Left kidney (tissue), 2 donors: ENCODE results near the gene CAMTA1. TPM values are rescaled to one million over a fixed set of nuclear protein-coding genes. Genes with fewer than 3 reads are reported as not detected.

Experiments
- DNase-seq: peaks from one replicate; pipeline ENCODE4 v3.0.0-alpha.2; 2013
- polyA plus RNA-seq: library from polyadenylated mRNA; unstranded; fragments of 120-200 nt; gene quantifications from one replicate; pipeline ENCODE4 v1.2.1, GENCODE V29; 2013; ENCODE audit not compliant: insufficient read length

Gene CAMTA1
- polyA plus RNA-seq, 1 donor: 88.8 TPM

DNA sequence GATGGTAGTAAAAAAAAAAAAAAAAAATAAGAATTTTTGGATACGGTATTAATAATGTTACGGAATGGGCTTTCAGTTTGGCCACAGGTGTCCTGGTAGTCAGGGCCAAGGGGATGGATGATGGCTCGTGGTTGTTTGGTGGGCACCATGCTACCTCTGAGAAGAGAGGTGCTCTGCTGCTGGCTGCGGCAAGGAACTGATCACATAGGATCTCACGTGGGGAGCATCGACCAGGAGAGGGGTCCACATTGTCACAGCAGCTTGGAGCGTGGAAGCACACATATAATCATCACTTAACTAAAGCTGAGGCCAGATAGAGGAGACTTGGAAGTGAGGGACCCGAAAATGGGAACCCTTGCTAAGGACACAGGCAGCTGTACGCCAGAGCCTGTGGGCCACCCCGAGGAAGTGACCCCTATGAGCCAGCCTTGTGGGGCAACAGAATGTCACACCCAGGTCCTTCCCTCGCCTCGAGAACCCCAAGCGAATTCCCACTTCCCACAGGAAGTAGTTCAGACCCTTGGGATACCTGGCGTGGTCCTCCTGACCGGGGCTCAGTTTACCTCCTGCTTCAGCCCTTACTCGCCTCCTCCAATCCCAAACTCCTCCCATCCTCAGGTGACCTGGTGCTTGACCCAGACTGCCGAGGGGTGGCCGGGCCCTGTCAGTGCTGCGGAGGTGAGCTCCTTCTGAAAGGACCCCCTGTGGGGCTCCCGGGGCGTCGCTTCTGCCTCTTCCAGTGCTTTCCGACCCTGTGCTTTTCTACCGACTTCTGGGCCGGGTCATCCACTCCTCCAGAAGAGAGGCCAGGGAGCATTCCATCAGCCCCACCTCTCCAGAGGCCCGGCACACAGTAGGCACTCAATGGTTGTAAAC lies 222.0 kb downstream of the CAMTA1 start:
- no peak for DNase-seq

DNA sequence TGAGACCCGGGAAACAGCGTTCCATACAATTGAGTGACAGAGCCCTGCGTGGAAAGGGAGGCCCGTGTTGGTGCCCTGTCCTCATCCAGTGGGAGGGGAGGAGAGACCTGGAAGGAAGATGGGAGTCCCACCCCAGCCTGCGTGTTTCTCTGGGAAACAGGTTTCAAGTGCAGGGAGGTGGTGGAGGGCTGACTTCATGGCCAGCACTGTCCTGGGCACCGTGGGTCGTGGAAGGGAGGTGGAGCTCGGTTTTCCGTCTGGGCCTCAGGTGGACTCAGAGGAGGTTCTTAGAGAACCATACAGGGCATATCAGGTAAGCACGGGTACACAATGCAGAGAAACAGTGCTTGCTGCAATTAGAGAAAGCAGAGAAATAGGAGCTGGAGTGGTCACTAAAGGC lies 222.6 kb downstream of the CAMTA1 start:
- no peak for DNase-seq

DNA sequence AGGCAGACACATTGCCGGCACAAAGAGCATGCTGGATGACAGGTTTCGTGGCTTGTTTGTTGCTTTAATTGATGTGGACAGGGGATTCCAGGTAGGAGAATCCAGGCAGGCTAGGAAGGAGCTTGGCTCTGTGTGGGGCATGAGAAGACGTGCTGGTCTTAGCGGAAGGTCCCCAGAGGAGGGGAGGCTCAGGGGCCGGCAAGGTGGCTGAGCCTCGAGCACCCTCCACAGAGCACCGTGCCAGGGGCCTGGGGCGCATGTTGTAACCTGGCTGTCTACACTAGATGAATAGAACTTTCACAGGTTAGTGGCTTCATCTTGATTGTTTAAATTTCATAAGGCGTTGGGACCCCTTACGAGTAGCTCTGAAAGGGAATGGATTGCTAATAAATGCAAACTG lies 223.1 kb downstream of the CAMTA1 start:
- DNase-seq: no peak

DNA sequence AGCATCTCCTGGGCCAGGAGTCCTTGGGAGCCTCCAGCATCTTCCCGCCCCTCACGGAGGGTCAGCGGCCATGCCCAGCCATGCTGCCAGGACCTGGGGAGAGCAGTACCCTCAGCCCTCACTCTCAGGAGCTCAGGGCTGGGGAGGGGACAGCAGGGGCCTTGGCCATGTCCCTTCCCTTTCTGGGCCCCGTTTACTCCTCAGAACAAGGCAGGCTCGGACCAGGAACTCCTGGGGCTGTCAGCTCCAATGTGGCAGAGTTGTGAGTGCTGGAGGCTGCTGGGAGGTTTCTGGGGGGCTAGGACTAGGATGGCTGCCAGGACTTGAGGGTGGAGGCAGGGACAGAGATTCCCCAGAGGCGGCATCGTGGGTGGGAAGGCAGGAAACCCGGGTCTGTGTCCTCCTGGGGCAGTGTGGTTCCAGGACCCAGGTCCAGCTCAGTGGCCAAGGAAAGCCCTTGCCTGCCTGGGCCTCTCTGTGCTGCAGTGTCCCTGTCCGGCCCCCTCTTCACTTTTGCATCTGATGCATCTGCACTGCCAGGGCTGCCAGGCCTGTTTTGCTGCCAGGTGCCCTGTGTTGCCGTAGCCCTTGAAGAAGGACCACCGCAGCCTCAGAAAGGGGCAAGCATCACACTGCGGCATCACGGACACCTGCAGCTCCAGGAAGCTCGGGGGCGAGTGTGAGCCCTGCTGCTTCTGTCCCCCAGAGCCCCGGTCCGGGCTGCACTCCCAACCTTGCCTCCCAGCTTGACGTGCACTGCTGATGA lies 223.9 kb downstream of the CAMTA1 start:
- DNase-seq: no peak

DNA sequence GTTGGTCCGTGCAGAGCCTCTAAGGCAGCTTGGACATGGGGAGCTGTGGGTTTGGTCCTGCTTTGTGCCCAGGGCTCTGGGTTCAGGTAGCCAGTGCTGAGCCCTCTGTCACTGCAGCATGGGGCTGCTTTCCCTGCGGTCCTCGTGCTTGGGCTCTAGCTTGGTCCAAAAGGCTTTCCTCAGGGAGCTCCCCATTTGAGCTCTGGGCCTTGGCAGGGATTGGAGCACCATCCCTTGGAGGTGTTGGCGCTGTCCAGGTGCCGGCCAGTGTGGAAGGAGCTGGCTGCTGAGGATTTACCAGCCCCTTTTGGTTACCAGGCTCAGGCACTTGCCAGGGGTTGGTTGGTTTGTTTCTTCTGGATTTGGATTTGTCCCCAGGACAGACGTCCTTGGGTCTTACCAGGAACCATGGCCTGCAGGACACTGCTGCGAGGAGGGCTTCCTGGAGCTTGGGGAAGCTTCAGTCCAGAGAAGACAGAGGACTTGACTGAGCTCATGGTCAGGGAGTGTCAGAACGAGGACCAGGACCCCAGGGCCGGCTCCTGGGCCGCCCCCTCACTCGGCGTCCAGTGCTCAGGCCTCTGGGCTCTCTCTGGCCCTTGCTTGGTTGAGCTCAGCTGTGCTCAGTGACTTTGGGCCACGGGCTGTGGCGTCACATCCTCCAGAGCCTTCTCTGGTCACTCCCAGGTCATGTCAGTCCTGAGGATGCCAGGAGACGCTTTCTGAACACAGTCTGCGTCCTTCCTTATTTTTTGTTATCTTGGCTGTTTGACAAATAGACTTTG lies 224.7 kb downstream of the CAMTA1 start:
- DNase-seq: no peak

DNA sequence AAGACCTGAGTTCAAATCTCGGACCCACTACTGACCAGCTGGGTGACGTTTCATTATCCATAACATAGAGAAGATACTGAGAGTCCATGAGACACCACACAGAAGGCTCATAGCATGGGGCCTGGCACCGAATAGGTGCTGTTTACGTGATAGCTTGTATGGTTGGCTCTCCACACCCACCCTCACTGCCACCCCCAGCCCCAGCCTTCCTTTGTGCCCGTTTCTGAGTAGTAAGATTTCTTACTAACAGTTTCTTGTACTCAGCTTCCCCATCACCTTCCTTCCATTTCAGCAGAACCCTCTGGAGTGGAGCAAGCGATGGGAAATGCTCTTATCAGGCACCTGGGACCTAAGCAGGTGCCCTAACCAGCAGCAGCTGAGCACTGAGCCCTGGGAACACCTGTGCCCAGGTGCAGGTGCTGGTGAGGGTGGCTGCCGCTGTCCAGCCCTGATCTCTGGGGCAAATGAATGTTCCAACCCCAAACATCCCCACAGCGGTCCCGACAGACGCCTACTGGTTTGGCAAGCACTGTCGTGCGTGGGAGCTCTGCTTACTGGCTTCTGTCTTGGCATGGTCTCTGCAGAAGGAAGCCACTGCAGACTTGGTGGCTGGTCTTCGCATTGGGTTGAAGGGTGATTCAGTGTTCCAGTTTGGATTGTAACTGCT lies 225.4 kb downstream of the CAMTA1 start:
- DNase-seq: no peak

DNA sequence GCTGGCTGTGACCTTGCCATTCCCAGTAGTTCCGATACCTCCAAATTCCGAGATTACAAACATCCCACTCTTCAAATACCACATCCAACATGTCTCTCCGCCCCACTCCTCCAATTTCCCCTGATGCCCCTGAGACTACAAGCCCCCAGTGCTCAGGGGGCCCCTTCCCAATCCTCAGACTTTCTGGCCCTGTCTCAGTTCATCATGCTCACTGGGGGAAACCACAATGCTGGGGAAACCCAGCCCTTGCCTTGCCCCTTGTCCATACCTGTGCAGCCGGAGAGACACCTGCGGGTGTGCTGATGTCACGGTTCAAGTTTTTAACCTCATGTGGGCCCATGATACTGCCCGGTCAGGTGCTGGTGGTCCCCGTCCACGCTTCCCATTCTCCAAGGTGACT lies 226.6 kb downstream of the CAMTA1 start:
- DNase-seq: no peak

DNA sequence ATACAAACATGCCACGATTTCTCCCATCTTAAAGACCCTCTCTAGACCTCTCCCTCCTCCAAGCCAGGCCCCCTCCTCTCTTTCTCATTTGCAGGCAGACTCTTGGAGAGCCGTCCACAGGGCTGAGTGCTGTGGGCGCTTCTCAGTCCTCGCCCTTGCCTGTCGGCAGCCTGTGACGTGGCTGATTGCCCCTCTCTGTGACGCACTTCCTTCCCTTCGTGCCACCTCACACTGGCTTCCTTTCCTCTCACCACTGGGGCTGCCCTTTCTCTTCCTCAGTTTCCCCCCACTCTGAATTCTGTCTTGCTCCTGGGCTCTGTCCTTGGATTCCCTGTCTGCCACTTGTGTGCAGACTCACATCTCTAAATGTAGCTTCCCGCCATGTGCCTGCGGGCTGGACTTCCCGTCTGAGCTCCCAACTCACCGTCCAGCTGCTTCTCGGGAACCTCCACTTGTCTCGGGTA lies 227.2 kb downstream of the CAMTA1 start:
- no peak for DNase-seq

DNA sequence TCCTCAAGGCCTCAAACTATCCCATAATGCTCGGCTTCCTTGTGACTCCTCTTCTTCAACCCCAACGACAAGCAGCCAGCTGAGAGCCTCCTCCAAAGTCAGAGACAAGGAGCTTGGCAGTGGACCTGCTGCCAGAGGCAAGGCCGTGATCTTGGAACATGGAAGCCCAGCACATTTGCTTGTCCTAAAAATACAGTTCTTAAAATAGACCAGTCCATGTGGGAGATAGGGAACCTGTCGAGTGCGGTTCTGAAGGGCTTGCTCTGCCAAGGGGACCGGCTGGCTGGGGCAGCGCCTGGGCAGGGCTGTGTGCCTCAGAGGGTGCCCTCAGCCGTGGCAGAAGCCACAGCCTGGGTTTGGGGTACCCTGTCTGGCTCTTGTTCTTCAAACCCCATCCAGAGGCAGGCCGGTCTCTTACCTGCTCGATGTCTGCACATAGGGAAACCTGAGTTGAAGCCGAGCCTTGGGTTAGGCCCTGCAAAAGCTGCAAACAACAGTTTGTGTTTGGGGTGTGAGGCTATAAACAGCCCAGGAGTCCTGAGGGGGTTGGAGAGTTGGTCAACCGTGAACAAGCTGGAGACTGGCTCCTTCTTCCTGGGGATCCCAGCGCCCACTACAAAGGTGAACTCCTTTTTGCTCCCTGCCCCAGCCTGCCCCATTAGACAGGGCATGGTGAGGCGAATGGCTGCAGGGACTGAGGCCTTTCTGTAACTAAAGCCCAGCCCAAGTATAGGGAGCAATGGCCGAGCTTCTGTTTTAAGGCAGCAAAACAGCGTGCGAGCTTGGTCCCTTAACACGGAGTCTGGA lies 228.8 kb downstream of the CAMTA1 start:
- DNase-seq: no peak

DNA sequence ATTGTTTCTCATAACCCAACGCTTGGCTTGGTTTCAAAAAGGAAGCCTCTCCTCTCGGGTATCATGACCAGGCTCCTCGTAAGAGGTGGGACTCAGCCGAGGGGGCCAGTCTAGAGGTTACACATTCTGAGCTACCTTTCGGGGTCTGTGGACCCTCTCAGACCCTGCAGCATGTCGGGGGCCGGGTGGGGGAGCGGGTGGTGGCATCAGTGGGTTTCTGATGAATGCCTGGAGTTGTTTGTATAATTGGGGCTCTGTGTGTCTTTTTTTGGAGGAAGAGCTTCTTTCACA lies 229.3 kb downstream of the CAMTA1 start:
- DNase-seq: no peak

DNA sequence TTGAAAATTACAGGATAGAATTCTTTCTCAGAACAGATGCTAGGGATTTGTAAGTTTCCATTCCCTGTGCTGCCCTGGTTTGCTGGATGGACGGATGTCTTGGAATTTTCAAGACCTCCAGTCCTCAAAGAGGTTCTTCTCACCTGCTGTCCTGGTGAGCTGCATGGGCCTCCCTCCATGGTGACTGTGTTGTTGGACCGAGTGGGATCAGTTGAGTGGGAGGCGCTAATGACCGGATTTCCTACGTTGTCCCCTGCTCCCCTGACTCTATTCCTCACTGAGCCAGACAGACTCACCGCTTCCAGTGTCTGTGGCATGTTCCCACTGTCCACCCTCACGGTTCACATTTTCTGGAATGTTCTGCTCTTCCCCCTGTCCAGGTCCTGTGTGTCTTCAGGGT lies 229.8 kb downstream of the CAMTA1 start:
- DNase-seq: no peak

DNA sequence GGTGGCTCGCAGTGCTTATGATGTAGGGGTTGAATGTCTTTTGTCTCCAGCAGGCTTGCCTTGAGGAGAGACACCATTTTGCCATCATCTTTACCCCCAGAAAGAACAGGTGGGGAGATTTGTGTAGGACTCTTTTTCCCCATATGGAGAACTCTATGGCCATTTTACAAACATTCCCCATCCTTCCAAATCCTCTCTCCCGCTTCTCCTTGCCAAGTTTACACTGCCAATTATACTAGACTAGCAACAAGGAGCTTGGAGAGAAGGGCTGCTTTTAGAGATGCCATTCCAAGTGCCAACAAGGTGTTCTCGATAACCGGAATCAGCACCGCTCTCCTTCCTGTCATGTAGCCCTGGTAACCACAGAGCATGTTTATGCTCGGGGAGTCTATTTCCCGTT lies 233.1 kb downstream of the CAMTA1 start:
- no peak for DNase-seq

DNA sequence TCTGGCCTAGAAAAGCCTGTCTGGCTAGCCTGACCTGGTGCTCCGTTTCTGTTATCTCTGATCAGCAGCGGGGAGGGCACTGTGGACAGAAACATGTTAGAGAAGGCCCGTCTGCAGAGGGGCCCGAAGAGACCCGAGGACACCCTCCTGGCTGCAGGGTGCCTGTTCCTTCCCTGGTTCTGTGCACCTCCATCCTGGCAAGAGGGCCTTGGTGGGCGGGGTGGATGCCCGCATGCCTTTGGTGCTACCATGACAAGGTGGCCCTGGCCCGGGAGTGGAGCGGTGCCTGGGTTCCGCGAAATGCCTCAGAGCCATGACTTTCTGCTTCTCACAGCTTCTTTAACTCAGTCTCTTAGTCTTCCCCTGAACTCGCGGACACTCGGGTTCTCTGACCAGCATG lies 233.6 kb downstream of the CAMTA1 start:
- DNase-seq: no peak

DNA sequence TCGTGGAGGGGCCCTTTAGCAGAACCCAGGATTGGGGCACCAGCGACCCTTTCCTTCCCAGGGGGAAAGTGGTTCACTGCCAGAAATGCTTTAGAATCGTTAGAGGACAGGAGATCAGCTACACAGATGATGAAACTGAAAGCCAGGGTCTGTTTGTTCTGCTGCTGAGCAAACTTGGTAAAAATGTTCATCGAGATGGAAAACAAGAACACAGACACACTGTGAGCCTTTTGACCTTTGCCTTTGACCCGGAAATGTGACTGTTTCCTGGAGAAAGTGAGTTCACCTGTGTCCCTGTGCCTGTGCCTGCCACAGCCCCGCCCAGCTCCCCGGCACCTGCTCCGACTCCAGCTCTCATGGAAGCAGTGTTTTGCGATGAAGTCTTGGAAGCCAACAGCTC lies 234.3 kb downstream of the CAMTA1 start:
- no peak for DNase-seq

DNA sequence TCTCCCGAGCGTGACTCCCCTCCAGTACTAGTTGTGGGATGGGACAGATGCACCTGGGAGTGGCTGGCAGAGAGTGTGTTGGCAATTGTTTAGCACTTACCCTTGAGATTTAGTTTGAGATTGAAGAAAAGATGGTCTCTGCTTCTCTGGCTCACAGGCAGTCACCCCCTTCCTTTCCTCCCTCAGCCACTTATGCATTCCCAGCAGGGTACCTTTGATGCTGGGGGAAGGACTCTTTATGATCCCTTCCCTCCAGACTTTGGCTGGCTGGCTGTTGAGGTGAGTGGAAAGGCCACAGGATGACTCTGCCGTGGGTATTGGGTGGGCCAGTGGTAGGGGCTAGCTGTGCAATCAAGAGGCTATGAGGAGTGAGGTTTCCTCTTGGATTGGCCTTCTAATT lies 236.8 kb downstream of the CAMTA1 start:
- no peak for DNase-seq

DNA sequence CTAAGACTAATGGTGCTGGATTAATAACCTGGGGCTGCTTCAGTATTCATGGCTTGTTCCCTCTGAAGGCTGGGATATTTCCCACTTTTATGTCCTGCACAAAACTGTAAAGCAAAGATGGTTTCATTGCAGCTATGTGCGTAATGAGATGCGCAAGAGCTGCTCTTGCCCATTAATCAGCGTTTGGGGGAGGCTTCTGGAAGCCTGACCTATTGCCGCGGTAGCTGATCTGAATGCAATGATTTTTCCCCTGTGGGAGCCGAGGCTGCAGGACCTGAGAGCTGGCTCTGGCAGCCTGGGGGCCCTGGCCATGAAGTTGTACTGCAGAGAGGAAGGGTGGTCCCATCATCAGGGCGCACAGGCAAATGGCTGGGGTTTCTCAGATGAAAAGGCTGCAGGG lies 239.8 kb downstream of the CAMTA1 start:
- no peak for DNase-seq

DNA sequence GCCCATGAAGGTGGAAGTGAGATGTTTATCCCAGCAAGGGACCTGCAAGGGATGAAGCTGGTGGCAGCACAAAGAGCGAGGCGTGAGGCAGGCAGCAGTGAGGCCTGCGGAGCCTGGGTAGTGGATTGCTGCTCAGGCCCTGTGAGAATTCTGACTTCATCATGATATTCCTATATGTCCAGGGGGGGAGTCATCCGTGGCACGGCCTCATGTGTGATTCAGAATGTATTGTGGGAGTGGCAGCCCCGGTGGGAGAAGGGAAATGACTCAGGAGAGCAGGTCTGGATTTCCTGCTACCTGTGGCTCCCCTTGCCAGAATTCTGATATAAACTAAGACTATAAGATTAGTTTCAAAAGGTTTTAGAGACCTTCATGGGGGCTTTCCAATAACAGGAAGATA lies 240.9 kb downstream of the CAMTA1 start:
- DNase-seq: no peak

DNA sequence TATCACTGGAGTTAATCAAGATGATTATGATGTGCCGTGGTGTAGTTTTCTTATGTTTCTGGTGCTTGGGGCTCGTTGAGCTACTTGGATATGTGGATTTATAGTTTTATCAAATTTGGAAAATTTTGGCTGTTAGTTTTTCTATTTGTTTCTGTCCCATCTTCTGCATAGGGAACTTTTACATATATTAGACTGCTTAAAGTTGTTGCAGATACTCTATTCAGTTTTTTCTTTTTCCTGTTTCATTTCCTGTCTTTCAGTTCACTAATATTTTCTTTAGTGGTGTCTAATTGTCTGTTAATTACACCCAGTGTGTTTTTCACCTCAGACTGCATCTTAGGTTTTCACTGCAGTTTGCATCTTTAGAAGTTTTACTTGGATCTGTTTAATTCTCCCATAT lies 247.7 kb downstream of the CAMTA1 start:
- DNase-seq: no peak

DNA sequence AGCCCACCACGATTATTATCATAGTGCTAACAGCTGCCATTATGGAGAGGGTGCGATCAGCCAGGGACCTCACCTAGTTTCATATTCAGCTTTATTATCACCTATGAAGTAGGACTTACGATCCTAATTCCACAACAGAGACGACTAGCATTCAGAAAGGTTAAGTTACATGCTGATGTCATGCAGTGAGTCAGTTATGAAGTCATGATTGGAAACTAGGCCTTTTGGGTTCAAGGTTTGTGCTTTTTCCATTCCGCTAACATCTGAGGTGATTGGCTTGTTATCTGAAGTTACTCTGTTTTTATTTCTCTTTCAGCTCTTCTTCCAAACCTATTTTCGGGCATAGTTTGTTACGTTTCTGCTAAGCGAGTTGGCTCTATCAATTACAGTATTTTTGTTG lies 251.1 kb downstream of the CAMTA1 start:
- no peak for DNase-seq

DNA sequence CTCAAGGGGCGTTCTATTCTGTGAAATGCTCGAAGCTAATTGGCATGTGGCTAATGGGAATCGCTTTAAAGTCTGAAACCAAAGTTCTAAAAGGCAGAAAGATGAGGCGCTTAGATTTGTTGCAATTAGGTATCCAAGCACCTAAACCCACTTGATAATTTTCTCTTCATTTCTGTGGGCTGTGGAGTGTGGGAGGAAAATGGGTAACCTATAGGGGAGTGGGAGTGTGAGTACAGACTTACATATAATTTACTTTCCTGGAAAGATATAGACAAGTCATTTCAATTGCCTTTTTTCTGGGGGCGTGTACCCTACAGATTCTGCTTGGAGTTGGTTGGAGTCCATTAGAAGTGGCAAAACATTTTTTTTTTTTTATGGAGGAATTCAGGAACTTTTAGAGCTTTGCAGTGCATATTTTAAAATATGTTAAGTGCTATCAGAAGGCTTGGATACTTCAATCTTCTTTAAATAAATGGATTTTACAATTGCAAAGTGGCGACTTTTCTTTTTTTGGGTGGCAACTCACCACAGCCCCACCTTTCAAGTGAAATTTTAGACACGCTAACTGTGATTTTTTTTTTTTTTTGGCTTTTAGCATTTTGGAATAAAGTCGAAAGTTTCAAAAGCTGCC lies 254.5 kb downstream of the CAMTA1 start:
- no peak for DNase-seq
